Bronchial epithelial cell (primary cell): Measurements from ENCODE around the gene EAF1. TPM values are rescaled to one million over a fixed set of nuclear protein-coding genes. Genes with fewer than 3 reads are reported as not detected.

Experiments
- DNase-seq: peaks from one replicate; pipeline ENCODE4 v3.0.0-alpha.2; 2010; ENCODE audit warnings: low read depth
- FAIRE-seq: peaks from 2 replicates; lab custom pipeline; 2011; peaks lifted over from hg19 to GRCh38; lab: Jason Lieb, UNC
- H3K27me3 ChIP-seq: 2 replicates; pipeline ENCODE4 v1.5.1; 2011; ENCODE audit warnings: low read length; ENCODE audit not compliant: control insufficient read depth, insufficient read depth
- H3K36me3 ChIP-seq: 2 replicates; pipeline ENCODE4 v1.5.1; 2011; ENCODE audit warnings: low read length; ENCODE audit not compliant: control insufficient read depth, insufficient read depth
- H3K4me3 ChIP-seq: 2 replicates; pipeline ENCODE4 v1.5.1; 2011; ENCODE audit warnings: mild to moderate bottlenecking, low read depth, low read length, control low read depth
- CTCF ChIP-seq: IDR thresholded peaks from 2 replicates; pipeline ENCODE4 v1.5.1; 2011; ENCODE audit warnings: mild to moderate bottlenecking, moderate library complexity, low read length, control low read depth, inconsistent platforms; ENCODE audit not compliant: insufficient read depth, severe bottlenecking
- total RNA-seq: library from RNA; depleted of rRNA; stranded (reverse); fragments of >200 nt; gene quantifications from 2 replicates; pipeline ENCODE4 v1.2.1, GENCODE V29; 2014

Gene EAF1
- total RNA-seq, 1 donor from 2014 or later = 34.0 TPM

DNA sequence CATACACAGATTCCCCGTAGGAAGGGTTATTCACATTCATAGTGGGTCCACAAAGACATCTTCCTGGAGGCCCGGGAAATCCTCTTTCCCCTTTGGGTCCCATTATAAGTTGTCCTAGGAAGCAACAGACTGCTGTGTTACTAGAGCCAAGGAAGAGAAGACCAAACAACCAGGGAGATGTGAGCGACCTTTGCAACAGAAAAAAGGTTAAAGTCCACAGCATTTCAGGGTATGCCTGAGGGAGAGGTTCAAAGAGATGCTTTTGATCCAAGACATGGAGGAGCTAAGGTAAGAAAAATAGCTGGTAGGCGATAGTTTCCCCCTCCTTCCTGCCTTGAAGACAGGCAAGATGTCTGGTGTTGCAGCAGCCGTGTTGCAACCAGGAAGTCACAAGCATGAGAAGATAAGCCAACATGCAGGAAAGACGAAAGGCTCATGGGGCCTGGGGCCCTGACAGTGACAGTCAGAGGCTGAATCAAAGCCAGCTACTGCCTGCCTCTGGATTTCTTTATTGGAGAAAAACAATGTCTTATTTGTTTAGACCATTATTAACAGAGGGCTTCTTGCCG, 30.9 kb downstream of the EAF1 start:
- Histone ChIP-seq H3K36me3 (no peaks in the 10 kb centered on the region), H3K27me3 (no peaks in the 10 kb centered on the region), H3K4me3 (no peak overlapping the region)
- DNase-seq (no peak), FAIRE-seq (no peak)
- no peak for TF ChIP-seq CTCF

DNA sequence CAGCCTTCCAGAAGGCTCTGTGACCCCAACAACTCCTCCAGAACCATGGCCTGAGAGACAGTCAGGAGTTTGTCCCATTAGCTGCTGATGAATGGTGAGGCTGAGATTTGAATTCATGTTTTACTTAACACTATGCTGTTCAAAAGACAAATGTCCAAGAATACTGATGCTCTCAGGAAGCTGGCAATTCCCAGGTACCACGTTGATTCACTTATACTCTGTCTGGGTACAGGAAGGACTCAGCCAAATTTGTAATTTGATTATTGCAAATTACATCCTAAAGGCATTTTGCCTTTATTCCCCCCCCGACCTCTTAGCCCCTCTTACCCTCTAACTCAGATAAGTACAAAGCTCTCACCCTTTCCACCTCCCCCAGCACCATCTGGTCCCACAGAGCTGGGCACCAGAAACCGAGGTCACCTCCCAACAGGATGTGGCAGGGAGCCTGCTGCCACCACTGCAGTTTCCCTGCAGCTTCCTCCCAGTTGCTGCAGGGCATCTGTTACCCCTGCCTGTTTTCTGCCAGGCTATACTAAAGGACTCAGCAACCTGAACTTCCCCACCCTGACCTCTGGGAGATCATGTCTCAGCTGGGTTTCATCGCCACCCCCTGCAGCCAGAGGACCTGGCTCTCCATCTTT, 33.6 kb downstream of the EAF1 start:
- DNase-seq = no peak
- no peaks in the 10 kb centered on the region for H3K27me3 ChIP-seq
- no peak for TF ChIP-seq CTCF
- no peak for FAIRE-seq
- no peak overlapping the region for H3K4me3 ChIP-seq
- no peaks in the 10 kb centered on the region for H3K36me3 ChIP-seq

DNA sequence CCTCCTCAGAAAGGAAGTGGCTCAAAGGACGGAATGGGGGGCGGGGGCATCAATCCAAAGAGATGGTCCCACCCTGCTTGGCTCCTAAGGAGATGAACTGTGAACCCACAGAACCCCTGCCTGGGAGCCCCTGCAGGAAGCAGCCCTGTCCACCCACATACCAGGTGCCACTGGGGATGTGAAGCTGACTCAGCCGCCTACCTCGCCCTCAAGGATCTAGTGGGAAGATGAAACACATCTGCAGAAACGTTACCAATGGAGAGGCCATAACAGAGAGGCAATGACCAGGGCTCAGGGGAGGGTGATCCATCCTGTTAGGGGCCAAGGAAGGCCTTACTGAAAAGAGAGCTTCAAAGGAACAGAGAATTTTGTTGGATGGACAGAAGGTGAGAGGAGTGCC, 35.1 kb downstream of the EAF1 start:
- no peak for TF ChIP-seq CTCF
- no peak for FAIRE-seq
- H3K4me3 ChIP-seq = no peak overlapping the region

GRCh38 chr3:15465876-15466585, 38.6 kb downstream of the EAF1 start:
- H3K27me3 ChIP-seq = no peaks in the 10 kb centered on the region
- no peak for DNase-seq
- no peak for TF ChIP-seq CTCF
- H3K36me3 ChIP-seq = no peaks in the 10 kb centered on the region
- H3K4me3 ChIP-seq = no peak overlapping the region
- no peak for FAIRE-seq

More for the DNA sequence above, 35.1 kb downstream of the EAF1 start:
- Histone ChIP-seq H3K27me3 (no peaks in the 10 kb centered on the region), H3K36me3 (no peaks in the 10 kb centered on the region)
- DNase-seq = peak; percentile 5

DNA sequence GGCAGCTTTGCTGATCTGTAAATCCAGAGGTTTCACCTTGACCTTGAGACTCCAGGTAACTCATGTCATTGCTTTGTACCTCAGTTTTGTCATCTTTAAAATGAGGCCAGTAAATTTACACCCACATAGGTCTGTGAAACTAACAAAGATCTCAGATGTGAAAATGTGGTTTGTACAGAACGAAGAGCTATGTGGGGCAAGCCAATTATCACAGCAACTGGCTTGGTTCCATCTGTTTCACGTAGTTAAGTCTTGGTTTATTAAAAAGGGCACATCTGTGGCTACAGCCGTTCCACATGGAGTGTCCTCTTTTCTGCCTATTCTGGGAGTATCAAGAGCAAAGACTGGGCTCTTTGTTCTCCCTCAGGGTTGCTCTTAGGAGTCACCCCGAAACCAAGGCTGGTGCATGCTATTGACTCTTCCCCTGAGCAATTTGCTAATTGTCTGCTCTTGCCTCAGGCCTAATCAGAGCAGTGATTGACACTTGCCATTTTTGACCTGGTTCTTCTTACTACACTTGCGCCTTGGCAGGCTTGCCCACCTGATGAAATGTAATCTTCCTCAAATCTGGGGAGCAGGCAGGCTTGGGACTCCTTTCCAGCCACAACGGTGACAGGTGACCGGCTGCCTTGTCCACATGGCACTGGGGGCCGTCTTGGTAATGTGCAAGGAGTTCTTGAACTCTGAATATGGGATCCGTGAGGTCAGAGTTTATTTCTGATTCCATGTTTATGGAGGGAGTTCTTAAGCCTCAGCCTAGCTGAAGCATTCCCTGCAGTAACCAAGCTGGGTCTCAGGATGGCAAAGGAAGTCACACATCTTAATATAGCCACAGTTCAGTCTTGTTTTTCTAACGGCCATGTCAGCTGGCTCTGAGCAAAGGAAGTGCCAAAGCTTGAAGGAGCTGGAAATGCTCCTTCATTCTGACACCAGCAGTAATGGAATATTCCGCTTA, 40.1 kb downstream of the EAF1 start:
- no peak for DNase-seq
- H3K36me3 ChIP-seq = no peaks in the 10 kb centered on the region
- FAIRE-seq = no peak
- no peaks in the 10 kb centered on the region for H3K27me3 ChIP-seq
- no peak overlapping the region for H3K4me3 ChIP-seq
- no peak for TF ChIP-seq CTCF
